ENCODE data around the gene INSC. TPM values are rescaled to one million over a fixed set of nuclear protein-coding genes. Genes with fewer than 3 reads are reported as not detected.
A peak's percentile ranks its signal among the peaks of the same experiment; 100 is the strongest.

Gene INSC
- total RNA-seq, 1 donor, result under 0.01 TPM

GRCh38 chr11:15153231-15153630, 38.5 kb downstream of the INSC start:
- TF ChIP-seq, protein P1, sequence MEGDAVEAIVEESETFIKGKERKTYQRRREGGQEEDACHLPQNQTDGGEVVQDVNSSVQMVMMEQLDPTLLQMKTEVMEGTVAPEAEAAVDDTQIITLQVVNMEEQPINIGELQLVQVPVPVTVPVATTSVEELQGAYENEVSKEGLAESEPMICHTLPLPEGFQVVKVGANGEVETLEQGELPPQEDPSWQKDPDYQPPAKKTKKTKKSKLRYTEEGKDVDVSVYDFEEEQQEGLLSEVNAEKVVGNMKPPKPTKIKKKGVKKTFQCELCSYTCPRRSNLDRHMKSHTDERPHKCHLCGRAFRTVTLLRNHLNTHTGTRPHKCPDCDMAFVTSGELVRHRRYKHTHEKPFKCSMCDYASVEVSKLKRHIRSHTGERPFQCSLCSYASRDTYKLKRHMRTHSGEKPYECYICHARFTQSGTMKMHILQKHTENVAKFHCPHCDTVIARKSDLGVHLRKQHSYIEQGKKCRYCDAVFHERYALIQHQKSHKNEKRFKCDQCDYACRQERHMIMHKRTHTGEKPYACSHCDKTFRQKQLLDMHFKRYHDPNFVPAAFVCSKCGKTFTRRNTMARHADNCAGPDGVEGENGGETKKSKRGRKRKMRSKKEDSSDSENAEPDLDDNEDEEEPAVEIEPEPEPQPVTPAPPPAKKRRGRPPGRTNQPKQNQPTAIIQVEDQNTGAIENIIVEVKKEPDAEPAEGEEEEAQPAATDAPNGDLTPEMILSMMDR (IDR thresholded peaks at IDR 0.05; ENCODE audit: insufficient read depth, low read depth, low read length), result no peak
- DNase-seq (ENCODE audit: low read depth), result no peak

DNA sequence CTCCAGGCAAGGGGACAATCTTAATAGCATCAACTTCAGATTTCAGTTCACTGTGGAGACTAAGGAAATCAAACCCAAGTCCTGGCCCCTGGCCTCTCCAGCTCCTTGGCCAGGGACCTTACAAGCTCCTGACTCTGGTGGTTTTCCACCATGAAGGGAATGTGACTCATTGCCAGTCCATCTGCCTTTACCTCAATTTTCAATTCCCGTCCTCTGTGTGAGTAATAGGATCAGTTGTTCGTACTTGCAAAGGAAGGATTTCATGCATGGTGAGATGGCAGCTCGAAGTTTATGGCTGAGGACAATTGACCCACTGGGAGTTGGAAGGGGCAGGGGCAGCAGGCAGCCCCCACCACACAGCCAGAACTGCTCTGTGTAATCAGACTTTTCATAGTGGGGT, 42.5 kb downstream of the INSC start:
- DNase-seq (ENCODE audit: low read depth), result peak; percentile 78
- TF ChIP-seq, protein P1 (IDR thresholded peaks at IDR 0.05; ENCODE audit: insufficient read depth, low read depth, low read length), result no peak
- H3K4me3 ChIP-seq (ENCODE audit: low read depth, low read length), result no peak overlapping the region

More at GRCh38 chr11:15153231-15153630, 38.5 kb downstream of the INSC start:
- H3K4me3 ChIP-seq (ENCODE audit: low read depth, low read length), result no peak overlapping the region

GRCh38 chr11:15157606-15158137, 42.9 kb downstream of the INSC start:
- no peak overlapping the region for H3K4me3 ChIP-seq (ENCODE audit: low read depth, low read length)
- TF ChIP-seq, protein P1 (IDR thresholded peaks at IDR 0.05; ENCODE audit: insufficient read depth, low read depth, low read length), result no peak

GRCh38 chr11:15158351-15159015, 43.8 kb downstream of the INSC start:
- TF ChIP-seq, protein P1 (IDR thresholded peaks at IDR 0.05; ENCODE audit: insufficient read depth, low read depth, low read length), result no peak
- H3K4me3 ChIP-seq (ENCODE audit: low read depth, low read length), result no peak overlapping the region
- peak; percentile 87 for DNase-seq (ENCODE audit: low read depth)

More at GRCh38 chr11:15157606-15158137, 42.9 kb downstream of the INSC start:
- DNase-seq (ENCODE audit: low read depth), result no peak

DNA sequence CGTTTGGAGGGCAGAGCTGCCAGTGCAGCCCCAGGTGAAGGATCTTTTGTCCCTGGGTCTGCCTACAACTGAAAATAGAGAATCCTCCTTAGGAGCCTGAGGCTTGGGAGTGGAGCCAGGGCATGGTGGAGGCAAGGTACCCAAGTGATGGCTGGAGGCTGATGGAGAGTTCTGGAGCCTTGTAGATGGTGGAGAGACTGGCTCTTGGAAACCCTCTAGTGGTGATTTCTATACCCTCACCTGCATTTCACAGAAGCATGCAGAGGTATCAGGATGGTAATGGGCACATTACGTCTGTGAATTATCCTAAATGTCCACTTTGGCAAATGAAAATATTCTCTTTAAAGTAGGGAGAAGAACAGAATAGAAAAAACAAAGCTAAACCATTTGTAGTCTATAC, 44.4 kb downstream of the INSC start:
- peak; percentile 37 for DNase-seq (ENCODE audit: low read depth)
- TF ChIP-seq, protein P1 (IDR thresholded peaks at IDR 0.05; ENCODE audit: insufficient read depth, low read depth, low read length), result peak; percentile 70

GRCh38 chr11:15161790-15162189, 47.1 kb downstream of the INSC start:
- peak; percentile 64 for DNase-seq (ENCODE audit: low read depth)
- no peak overlapping the region for H3K4me3 ChIP-seq (ENCODE audit: low read depth, low read length)
- TF ChIP-seq, protein P1 (IDR thresholded peaks at IDR 0.05; ENCODE audit: insufficient read depth, low read depth, low read length), result no peak

More for the DNA sequence above, 44.4 kb downstream of the INSC start:
- no peak overlapping the region for H3K4me3 ChIP-seq (ENCODE audit: low read depth, low read length)

All from fibroblast of villous mesenchyme (primary cell).